HepG2 (cell line): ENCODE results near the gene IFT52. TPM values are rescaled to one million over a fixed set of nuclear protein-coding genes. Genes with fewer than 3 reads are reported as not detected.
A peak's percentile ranks its signal among the peaks of the same experiment; 100 is the strongest.

Source experiments
- CCDC6 ChIP-seq: sonication (generic); formaldehyde crosslinking; IDR thresholded peaks from 2 replicates; pipeline ENCODE4 v1.8.1; 2022; ENCODE audit warnings: mild to moderate bottlenecking, missing genetic modification reagents, moderate library complexity
- CEBPB ChIP-seq: IDR thresholded peaks from 2 replicates; pipeline ENCODE4 v1.6.1; 2011; ENCODE audit warnings: low read depth, low read length, improper control_type of control experiment, borderline replicate concordance
- CENPX ChIP-seq: sonication (generic); formaldehyde crosslinking; IDR thresholded peaks from 2 replicates; pipeline ENCODE4 v1.9.0; 2021; ENCODE audit warnings: mild to moderate bottlenecking, missing genetic modification reagents, moderate library complexity
- FOSL1 ChIP-seq: sonication (generic); formaldehyde crosslinking; IDR thresholded peaks from 2 replicates; pipeline ENCODE4 v1.9.0; 2021; ENCODE audit warnings: missing genetic modification reagents, borderline replicate concordance
- GTF2F1 ChIP-seq: fragments of 150-350 bp; IDR thresholded peaks from 2 replicates; pipeline ENCODE4 v1.6.1; 2014; ENCODE audit warnings: low read length
- ISL2 ChIP-seq: sonication (generic); formaldehyde crosslinking; IDR thresholded peaks from 2 replicates; pipeline ENCODE4 v1.5.0; 2020; ENCODE audit warnings: missing genetic modification reagents
- KDM1A ChIP-seq: IDR thresholded peaks from 2 replicates; pipeline ENCODE4 v1.6.1; 2016; ENCODE audit warnings: missing compliant biosample characterization
- MXI1 ChIP-seq: IDR thresholded peaks from 3 replicates; pipeline ENCODE4 v1.6.1; 2012; ENCODE audit warnings: low read depth, low read length, inconsistent platforms, borderline replicate concordance
- NONO ChIP-seq, 2 experiments: fragments of 450-650 bp in 1 of 2; sonication (generic) in 1 of 2; formaldehyde crosslinking in 1 of 2; IDR thresholded peaks in 1 of 2; conservative IDR thresholded peaks in 1 of 2; 2 replicates each; pipeline versions ENCODE4 v1.6.1 to v1.8.0; 2017 to 2022; ENCODE audit warnings: mild to moderate bottlenecking in 1 of 2, missing genetic modification reagents in 1 of 2, moderate library complexity in 1 of 2
- NR2C2 ChIP-seq: sonication (generic); formaldehyde crosslinking; IDR thresholded peaks from 2 replicates; pipeline ENCODE4 v1.4.0; 2020; ENCODE audit warnings: missing genetic modification reagents, mild to moderate bottlenecking, moderate library complexity, borderline replicate concordance
- SIN3A ChIP-seq: IDR thresholded peaks from 2 replicates; pipeline ENCODE4 v1.6.1; 2011; ENCODE audit warnings: low read depth, mild to moderate bottlenecking, control low read depth, low read length, borderline replicate concordance
- SPEN ChIP-seq: sonication (generic); formaldehyde crosslinking; IDR thresholded peaks from 2 replicates; pipeline ENCODE4 v1.5.1; 2020; ENCODE audit warnings: low read depth, mild to moderate bottlenecking, missing genetic modification reagents
- SRY ChIP-seq: sonication (generic); formaldehyde crosslinking; IDR thresholded peaks from 2 replicates; pipeline ENCODE4 v1.8.0; 2022; ENCODE audit warnings: mild to moderate bottlenecking, missing genetic modification reagents
- TOPORS ChIP-seq: sonication (generic); formaldehyde crosslinking; IDR thresholded peaks from 2 replicates; pipeline ENCODE4 v1.8.0; 2023; ENCODE audit warnings: mild to moderate bottlenecking, missing genetic modification reagents
- ZBTB38 ChIP-seq: sonication (generic); formaldehyde crosslinking; IDR thresholded peaks from 2 replicates; pipeline ENCODE4 v1.5.1; 2020; ENCODE audit warnings: mild to moderate bottlenecking, missing genetic modification reagents
- ZBTB8A ChIP-seq: sonication (generic); formaldehyde crosslinking; IDR thresholded peaks from 2 replicates; pipeline ENCODE4 v1.4.0; 2020; ENCODE audit warnings: mild to moderate bottlenecking, low read depth, missing genetic modification reagents, borderline replicate concordance
- ZC3H4 ChIP-seq: sonication (generic); formaldehyde crosslinking; IDR thresholded peaks from 2 replicates; pipeline ENCODE4 v1.4.0; 2020; ENCODE audit warnings: missing genetic modification reagents, borderline replicate concordance
- ZFP1 ChIP-seq: IDR thresholded peaks from 2 replicates; pipeline ENCODE4 v1.6.1; 2016
- ZFP82 ChIP-seq: sonication (generic); formaldehyde crosslinking; IDR thresholded peaks from 2 replicates; pipeline ENCODE4 v1.5.1; 2020; ENCODE audit warnings: mild to moderate bottlenecking, missing genetic modification reagents, borderline replicate concordance
- ZFP90 ChIP-seq: sonication (generic); formaldehyde crosslinking; IDR thresholded peaks from 2 replicates; pipeline ENCODE4 v1.8.0; 2022; ENCODE audit warnings: missing genetic modification reagents, mild to moderate bottlenecking, inconsistent platforms, borderline replicate concordance
- ZNF10 ChIP-seq: sonication (generic); formaldehyde crosslinking; IDR thresholded peaks from 2 replicates; pipeline ENCODE4 v1.4.0; 2020; ENCODE audit warnings: mild to moderate bottlenecking, low read depth, missing genetic modification reagents, borderline replicate concordance
- ZNF282 ChIP-seq: fragments of 450-650 bp; IDR thresholded peaks from 2 replicates; pipeline ENCODE4 v1.6.1; 2018; ENCODE audit not compliant: partially characterized antibody
- ZNF619 ChIP-seq: sonication (generic); formaldehyde crosslinking; IDR thresholded peaks from 2 replicates; pipeline ENCODE4 v1.4.0; 2020; ENCODE audit warnings: mild to moderate bottlenecking, missing genetic modification reagents
- ZNF713 ChIP-seq: sonication (generic); formaldehyde crosslinking; IDR thresholded peaks from 2 replicates; pipeline ENCODE4 v1.4.0; 2020; ENCODE audit warnings: mild to moderate bottlenecking, missing genetic modification reagents
- ZNF780A ChIP-seq: sonication (generic); formaldehyde crosslinking; IDR thresholded peaks from 2 replicates; pipeline ENCODE4 v1.8.0; 2022; ENCODE audit warnings: mild to moderate bottlenecking, missing genetic modification reagents, moderate library complexity
- ZNF781 ChIP-seq: sonication (generic); formaldehyde crosslinking; IDR thresholded peaks from 2 replicates; pipeline ENCODE4 v1.5.1; 2020; ENCODE audit warnings: borderline replicate concordance, mild to moderate bottlenecking, missing genetic modification reagents; ENCODE audit errors: not compliant biosample characterization
- polyA plus RNA-seq, 8 experiments: library from polyadenylated mRNA; depleted of rRNA in 3 of 8; stranded (reverse) in 7 of 8; unstranded in 1 of 8; fragments of >200 nt; fragmentation: Illumina TruSeq in 4 of 8; extraction: Trizol in 4 of 8; gene quantifications; 2 replicates each; pipeline versions ENCODE4 v1.2.1 to v1.2.3, GENCODE V29; 2011 to 2016; ENCODE audit warnings: low read depth in 4 of 8, missing spikeins in 1 of 8, mixed read lengths in 1 of 8; ENCODE audit not compliant: insufficient read depth in 1 of 8
- total RNA-seq, 5 experiments: library from RNA; depleted of rRNA; stranded (reverse); fragments of >200 nt; fragmentation: Illumina TruSeq; extraction: Trizol; gene quantifications; 2 replicates each; pipeline ENCODE4 v1.2.3, GENCODE V29; 2016; ENCODE audit warnings: low read depth in 1 of 5
- TF ChIP-seq, protein P1 (sequence below): sonication (generic); formaldehyde crosslinking; conservative IDR thresholded peaks from 2 replicates; pipeline ENCODE4 v1.5.0; 2020; ENCODE audit warnings: missing genetic modification reagents
- TF ChIP-seq, protein P2 (sequence below): sonication (generic); formaldehyde crosslinking; IDR thresholded peaks from 2 replicates; pipeline ENCODE4 v1.8.0; 2022; ENCODE audit warnings: missing genetic modification reagents, mild to moderate bottlenecking, inconsistent platforms, borderline replicate concordance

The IFT52 gene
- total and polyA plus RNA-seq, 2 of the 13 experiments (the other 11 are each of a cell fraction or from before 2014, with no cell fraction given), result 48.0 to 64.0 TPM

DNA sequence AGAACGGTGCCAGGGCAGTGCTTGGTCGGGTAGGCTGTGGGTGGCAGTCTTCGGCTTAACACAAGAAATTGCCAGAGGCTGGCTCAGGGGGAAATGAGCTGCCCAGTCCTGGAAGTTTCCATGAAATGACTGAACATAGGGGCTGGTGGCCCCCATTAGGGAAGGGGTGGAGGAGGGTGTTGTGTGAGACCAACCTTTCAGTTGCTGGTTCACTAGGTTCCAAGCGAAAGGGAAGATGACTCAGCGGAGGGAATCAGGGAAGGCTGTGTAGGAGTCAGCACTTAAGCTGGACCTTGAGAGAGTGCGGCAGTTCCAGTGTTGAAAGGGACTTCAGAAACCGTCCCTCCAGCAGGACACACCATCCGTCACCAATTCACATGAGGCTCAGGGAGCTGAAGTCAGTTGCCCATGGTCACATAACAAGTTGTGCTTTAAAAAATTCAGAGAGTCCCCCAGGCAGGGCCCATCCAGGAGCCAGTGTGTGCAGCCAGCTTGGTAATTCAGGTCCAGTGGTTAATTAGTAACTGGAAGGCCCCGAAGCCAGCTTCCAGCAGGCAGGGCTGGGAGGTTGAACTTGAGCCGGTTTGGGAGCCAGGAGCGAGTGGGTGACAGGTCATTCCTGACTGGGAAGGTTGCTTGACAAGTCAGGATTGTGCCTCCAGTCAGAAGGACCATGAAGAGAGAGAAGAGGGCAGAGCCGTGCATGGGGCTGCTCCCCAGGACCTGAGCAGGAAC lies 32.2 kb upstream of the IFT52 start, which contains the start of gene SGK2 (continued):
- TF ChIP-seq CEBPB (no peak), CCDC6 (CRISPR knock-in tag) (no peak; the same call in none of the 2 replicates), ZNF619 (CRISPR knock-in tag) (peak; percentile 95; the same call in 1 of the 2 replicates), CENPX (CRISPR knock-in tag) (no peak), ZC3H4 (CRISPR knock-in tag) (peak; percentile 63), SPEN (CRISPR knock-in tag) (peak; percentile 87), NR2C2 (no peak; the same call in 1 of the 2 replicates), TOPORS (no peak), ZNF713 (CRISPR knock-in tag) (0 out of 2 replicates have a peak, but pooled peaks have one; percentile 55), ZFP90 (CRISPR knock-in tag) (peak; percentile 92; the same call in 1 of the 2 replicates), SRY (CRISPR knock-in tag) (peak; percentile 33; the same call in 1 of the 2 replicates), ZFP82 (CRISPR knock-in tag) (peak; percentile 85; the same call in 1 of the 2 replicates), ZBTB38 (CRISPR knock-in tag) (peak; percentile 51; the same call in 1 of the 2 replicates), ZNF781 (CRISPR knock-in tag) (peak; percentile 90), ISL2 (CRISPR knock-in tag) (peak; percentile 75), KDM1A (CRISPR knock-in tag) (no peak), SIN3A (peak; percentile 92; the same call in 1 of the 2 replicates), ZNF10 (CRISPR knock-in tag) (no peak), ZBTB8A (CRISPR knock-in tag) (no peak), FOSL1 (CRISPR knock-in tag) (no peak; the same call in 1 of the 2 replicates), MXI1 (peak; percentile 31; the same call in 1 of the 3 replicates), GTF2F1 (peak; percentile 55; the same call in 1 of the 2 replicates), ZFP1 (peak; percentile 17; the same call in 1 of the 2 replicates), ZNF780A (CRISPR knock-in tag) (no peak), NONO (IDR thresholded peaks at IDR 0.05) (no peak), NONO (CRISPR knock-in tag; conservative IDR thresholded peaks at IDR 0.05) (peak; percentile 14; the same call in 1 of the 2 replicates), ZNF282 (no peak)
- TF ChIP-seq, protein P1, sequence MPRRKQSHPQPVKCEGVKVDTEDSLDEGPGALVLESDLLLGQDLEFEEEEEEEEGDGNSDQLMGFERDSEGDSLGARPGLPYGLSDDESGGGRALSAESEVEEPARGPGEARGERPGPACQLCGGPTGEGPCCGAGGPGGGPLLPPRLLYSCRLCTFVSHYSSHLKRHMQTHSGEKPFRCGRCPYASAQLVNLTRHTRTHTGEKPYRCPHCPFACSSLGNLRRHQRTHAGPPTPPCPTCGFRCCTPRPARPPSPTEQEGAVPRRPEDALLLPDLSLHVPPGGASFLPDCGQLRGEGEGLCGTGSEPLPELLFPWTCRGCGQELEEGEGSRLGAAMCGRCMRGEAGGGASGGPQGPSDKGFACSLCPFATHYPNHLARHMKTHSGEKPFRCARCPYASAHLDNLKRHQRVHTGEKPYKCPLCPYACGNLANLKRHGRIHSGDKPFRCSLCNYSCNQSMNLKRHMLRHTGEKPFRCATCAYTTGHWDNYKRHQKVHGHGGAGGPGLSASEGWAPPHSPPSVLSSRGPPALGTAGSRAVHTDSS (CRISPR knock-in tag), result no peak
- TF ChIP-seq, protein P2, sequence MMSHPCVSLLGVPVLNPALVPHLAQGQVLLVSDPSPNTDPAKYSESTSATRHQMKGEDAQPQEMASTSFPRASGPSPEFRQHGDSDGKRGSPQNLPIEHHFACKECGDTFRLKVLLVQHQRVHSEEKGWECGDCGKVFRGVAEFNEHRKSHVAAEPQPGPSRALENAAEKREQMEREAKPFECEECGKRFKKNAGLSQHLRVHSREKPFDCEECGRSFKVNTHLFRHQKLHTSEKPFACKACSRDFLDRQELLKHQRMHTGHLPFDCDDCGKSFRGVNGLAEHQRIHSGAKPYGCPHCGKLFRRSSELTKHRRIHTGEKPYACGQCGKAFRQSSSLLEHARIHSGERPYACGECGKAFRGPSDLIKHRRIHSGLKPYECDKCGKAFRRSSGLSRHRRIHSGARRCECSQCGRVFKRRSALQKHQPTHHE (CRISPR knock-in tag), result no peak
